Rectal smooth muscle tissue (tissue), 1 donor: ENCODE measurements around the gene TBC1D1.

Experiments
- H3K27ac ChIP-seq: one replicate; pipeline ENCODE4 v1.7.0; 2013; ENCODE audit warnings: low read depth, low read length, inconsistent platforms
- H3K27me3 ChIP-seq: one replicate; pipeline ENCODE4 v1.7.0; 2013; ENCODE audit warnings: low read length; ENCODE audit not compliant: control insufficient read depth, insufficient read depth
- H3K36me3 ChIP-seq: one replicate; pipeline ENCODE4 v1.7.0; 2013; ENCODE audit warnings: low read length; ENCODE audit not compliant: control insufficient read depth, insufficient read depth
- H3K4me1 ChIP-seq: one replicate; pipeline ENCODE4 v1.7.0; 2013; ENCODE audit warnings: low read length; ENCODE audit not compliant: control insufficient read depth, insufficient read depth
- H3K4me3 ChIP-seq: one replicate; pipeline ENCODE4 v1.7.0; 2013; ENCODE audit warnings: low read length
- H3K9ac ChIP-seq: one replicate; pipeline ENCODE4 v1.7.0; 2013; ENCODE audit warnings: low read length

TBC1D1 gene

DNA sequence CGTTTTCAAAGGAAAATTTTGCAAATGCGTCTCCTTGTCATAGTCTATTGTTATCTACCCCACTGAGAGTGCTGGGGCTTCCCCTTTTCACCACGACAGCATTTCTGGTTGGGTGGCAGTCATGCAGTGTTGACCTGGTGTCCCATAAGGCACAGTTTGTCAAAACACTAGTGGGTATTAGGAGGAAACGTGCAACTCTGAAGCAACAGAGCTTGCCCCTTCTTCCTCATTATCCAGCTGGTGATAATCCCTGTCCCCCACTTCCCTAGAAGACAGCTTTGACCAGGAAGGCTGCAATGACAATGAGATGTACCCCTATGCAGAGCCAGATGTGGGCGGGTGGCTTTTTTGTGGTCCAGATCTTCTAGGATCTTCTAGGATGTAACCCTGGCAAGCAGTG lies 1.8 kb downstream of the TBC1D1 start:
- Histone ChIP-seq H3K27ac (peak overlapping the region; percentile 47), H3K4me1 (peaks cover 10% of the 10 kb centered on the region), H3K36me3 (no peaks in the 10 kb centered on the region), H3K27me3 (no peaks in the 10 kb centered on the region), H3K4me3 (peak overlapping the region; percentile 17), H3K9ac (no peak overlapping the region)

GRCh38 chr4:37893164-37893563 lies 2.3 kb downstream of the TBC1D1 start:
- Histone ChIP-seq H3K9ac (no peak overlapping the region), H3K4me3 (peak overlapping the region; percentile 17), H3K4me1 (peaks cover 10% of the 10 kb centered on the region), H3K27me3 (no peaks in the 10 kb centered on the region), H3K27ac (no peak overlapping the region), H3K36me3 (no peaks in the 10 kb centered on the region)

- peaks cover 4% of the 10 kb centered on the region for H3K4me1 ChIP-seq
Measured at GRCh38 chr4:37895271-37895670, 4.4 kb downstream of the TBC1D1 start.

DNA sequence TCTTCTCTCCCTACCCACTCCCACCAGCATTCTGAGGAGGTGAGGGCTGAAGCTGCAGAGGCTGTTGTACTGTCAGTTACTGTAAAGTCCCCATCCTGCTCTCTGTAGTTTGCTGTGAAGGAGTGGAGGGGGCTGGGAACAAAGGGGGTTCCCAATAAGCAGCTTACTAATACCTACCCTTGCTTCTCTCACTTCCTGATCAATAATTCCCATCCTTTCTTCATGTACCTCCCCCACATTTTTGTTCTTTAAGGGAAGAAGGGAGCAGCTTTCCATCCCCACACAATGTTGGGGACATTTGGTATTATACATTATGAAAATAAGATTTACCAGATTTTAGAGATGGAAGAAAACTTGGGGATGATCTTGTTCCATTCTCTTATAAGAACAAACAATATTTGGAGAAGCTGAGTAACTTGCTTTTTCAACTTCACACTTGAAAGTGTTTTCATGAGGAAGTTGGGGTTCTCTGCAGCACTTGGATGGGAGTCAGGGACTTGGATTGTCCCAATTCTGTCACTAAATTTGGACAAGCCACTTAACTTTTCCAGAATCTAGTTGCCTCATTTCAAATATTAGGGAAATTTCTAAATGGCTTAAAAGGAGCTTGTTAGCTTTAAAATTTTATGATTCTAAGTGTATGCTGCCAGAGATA lies 5.4 kb downstream of the TBC1D1 start:
- H3K9ac ChIP-seq: no peak overlapping the region
- H3K4me3 ChIP-seq: no peak overlapping the region
- no peak overlapping the region for H3K27ac ChIP-seq
- no peaks in the 10 kb centered on the region for H3K36me3 ChIP-seq
- H3K4me1 ChIP-seq: peaks cover 4% of the 10 kb centered on the region
- H3K27me3 ChIP-seq: no peaks in the 10 kb centered on the region

More at GRCh38 chr4:37895271-37895670, 4.4 kb downstream of the TBC1D1 start:
- Histone ChIP-seq H3K4me3 (no peak overlapping the region), H3K9ac (no peak overlapping the region), H3K27ac (no peak overlapping the region), H3K36me3 (no peaks in the 10 kb centered on the region), H3K27me3 (no peaks in the 10 kb centered on the region)

GRCh38 chr4:37902212-37902611 lies 11.3 kb downstream of the TBC1D1 start:
- Histone ChIP-seq H3K4me3 (no peak overlapping the region), H3K27me3 (no peaks in the 10 kb centered on the region), H3K27ac (no peak overlapping the region)

GRCh38 chr4:37902738-37903693 lies 12.1 kb downstream of the TBC1D1 start:
- Histone ChIP-seq H3K27ac (no peak overlapping the region), H3K4me3 (no peak overlapping the region), H3K36me3 (no peaks in the 10 kb centered on the region), H3K9ac (no peak overlapping the region), H3K4me1 (peaks cover 10% of the 10 kb centered on the region), H3K27me3 (no peaks in the 10 kb centered on the region)

More at GRCh38 chr4:37902212-37902611, 11.3 kb downstream of the TBC1D1 start:
- no peak overlapping the region for H3K9ac ChIP-seq
- peaks cover 6% of the 10 kb centered on the region for H3K4me1 ChIP-seq
- no peaks in the 10 kb centered on the region for H3K36me3 ChIP-seq

DNA sequence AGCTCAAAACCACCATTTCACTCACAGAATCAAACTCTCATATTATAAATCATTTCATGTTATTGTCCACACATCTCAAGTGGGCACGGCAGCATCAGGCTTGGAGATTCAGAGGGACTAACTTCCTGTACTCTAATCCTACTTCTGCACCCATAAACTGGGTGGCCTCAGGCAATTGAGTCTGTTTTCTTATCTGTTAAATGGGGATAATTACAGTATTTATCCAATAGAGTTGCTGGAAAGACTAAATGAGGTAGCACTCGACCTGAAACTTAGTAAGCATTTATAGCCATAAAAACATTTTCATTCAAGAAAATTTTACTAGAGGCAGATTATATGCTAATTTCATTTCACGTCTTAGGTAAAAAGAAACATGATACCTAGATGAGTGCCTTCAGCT lies 13.0 kb downstream of the TBC1D1 start:
- H3K4me3 ChIP-seq: no peak overlapping the region
- H3K9ac ChIP-seq: no peak overlapping the region
- H3K4me1 ChIP-seq: peaks cover 15% of the 10 kb centered on the region
- no peaks in the 10 kb centered on the region for H3K36me3 ChIP-seq
- no peaks in the 10 kb centered on the region for H3K27me3 ChIP-seq
- H3K27ac ChIP-seq: peak overlapping the region; percentile 6

- H3K4me3 ChIP-seq: no peak overlapping the region
- no peak overlapping the region for H3K27ac ChIP-seq
- H3K4me1 ChIP-seq: peaks cover 17% of the 10 kb centered on the region
- no peaks in the 10 kb centered on the region for H3K27me3 ChIP-seq
- H3K36me3 ChIP-seq: no peaks in the 10 kb centered on the region
- H3K9ac ChIP-seq: no peak overlapping the region
Measured at GRCh38 chr4:37904824-37905223, 13.9 kb downstream of the TBC1D1 start.

- H3K27me3 ChIP-seq: no peaks in the 10 kb centered on the region
- H3K27ac ChIP-seq: no peak overlapping the region
- H3K4me1 ChIP-seq: peaks cover 18% of the 10 kb centered on the region
- H3K36me3 ChIP-seq: no peaks in the 10 kb centered on the region
- no peak overlapping the region for H3K4me3 ChIP-seq
- no peak overlapping the region for H3K9ac ChIP-seq
Measured at GRCh38 chr4:37905533-37906169, 14.8 kb downstream of the TBC1D1 start.

DNA sequence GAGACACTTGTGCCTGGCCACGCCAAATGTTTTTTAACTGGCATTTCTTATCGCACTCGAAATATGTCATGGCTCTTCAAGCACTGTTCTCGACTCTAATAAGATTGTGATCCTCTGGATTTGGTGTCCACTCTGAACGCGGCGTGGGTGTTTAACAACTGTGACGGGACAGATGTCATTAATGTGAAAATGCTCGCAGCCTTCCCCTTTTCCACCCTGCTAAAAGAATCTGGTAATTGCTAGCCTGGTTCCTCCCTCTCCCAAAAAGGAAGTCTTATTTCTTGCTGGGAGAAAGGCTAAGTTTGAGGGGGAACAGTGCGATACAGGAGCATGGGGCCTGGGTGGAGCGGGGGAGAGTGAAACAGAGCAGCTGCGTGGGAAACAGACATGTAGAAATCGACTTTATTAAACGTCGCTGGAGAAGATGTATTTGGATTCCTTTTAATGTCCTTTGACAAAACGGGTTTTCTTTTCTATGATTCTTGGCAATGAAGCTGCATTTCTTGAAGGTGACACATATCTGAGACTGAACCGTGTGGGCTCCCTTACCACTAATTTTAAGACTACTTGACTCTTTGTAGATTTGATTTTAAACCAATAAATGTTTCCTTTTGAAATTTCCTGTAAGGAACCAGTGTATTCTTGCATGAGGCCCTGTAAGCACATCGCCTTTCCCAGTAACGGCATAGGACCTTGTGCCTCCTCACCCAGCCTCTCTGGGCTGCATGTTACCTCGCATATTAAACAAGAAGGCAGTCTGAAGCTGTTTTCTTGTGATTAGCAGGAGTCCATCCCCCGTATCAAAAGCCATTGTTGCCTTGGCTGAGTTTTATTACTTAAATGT lies 17.8 kb downstream of the TBC1D1 start:
- Histone ChIP-seq H3K4me3 (no peak overlapping the region), H3K4me1 (peaks cover 18% of the 10 kb centered on the region), H3K27ac (peak overlapping the region; percentile 76)

DNA sequence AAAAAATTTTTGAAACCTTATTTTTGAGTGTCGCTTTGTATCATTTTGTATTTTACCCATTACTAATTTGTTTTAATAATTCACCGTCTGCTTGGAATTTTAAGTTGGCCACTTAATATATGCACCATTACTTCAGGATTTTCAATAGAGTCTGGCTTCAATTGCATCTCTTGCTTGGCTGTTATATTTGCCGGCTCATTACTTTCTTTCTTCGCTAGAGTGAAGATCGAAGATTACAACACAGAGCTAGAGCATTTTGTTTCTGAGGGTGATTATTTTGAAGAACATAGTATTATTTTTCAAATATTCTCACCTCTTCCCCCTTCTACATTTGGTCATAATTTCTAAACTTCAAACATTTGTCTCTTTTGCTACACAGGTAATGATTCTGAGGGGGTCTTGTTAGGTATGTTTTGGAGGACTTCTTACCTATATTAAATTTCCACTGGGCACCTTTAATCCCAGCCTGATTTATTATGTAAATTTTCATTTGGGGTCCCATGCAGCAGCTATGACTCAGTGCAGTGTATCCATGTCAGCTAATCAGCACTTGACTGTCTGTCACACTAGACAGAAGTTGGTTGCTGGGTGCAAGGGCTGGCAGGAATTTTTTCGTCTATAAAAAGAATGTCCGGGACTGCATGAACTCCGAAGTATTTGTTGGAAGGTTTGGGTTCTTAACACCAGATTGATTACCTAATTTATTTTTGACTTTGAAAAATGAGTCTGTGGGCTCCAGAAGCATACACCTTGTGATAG lies 18.6 kb downstream of the TBC1D1 start:
- no peak overlapping the region for H3K27ac ChIP-seq
- no peak overlapping the region for H3K9ac ChIP-seq
- H3K36me3 ChIP-seq: no peaks in the 10 kb centered on the region
- peaks cover 15% of the 10 kb centered on the region for H3K4me1 ChIP-seq
- no peak overlapping the region for H3K4me3 ChIP-seq
- H3K27me3 ChIP-seq: no peaks in the 10 kb centered on the region

More for the DNA sequence above, 17.8 kb downstream of the TBC1D1 start:
- Histone ChIP-seq H3K27me3 (no peaks in the 10 kb centered on the region), H3K36me3 (no peaks in the 10 kb centered on the region), H3K9ac (no peak overlapping the region)
